ENCODE measurements around the gene FAR1.
"Not testable (repeated sequence)": the region's sequence is repeated elsewhere in the genome, so short reads cannot be mapped to it uniquely, and the experiment has no call there.

FAR1 gene

GRCh38 chr11:13668102-13668956 lies at the start of gene FAR1:
Gene FAR1 (plus strand): TSS chr11:13668668. CDS start chr11:13694766, 26,098 bp downstream.
- DNase-seq, result peak; percentile 98

DNA sequence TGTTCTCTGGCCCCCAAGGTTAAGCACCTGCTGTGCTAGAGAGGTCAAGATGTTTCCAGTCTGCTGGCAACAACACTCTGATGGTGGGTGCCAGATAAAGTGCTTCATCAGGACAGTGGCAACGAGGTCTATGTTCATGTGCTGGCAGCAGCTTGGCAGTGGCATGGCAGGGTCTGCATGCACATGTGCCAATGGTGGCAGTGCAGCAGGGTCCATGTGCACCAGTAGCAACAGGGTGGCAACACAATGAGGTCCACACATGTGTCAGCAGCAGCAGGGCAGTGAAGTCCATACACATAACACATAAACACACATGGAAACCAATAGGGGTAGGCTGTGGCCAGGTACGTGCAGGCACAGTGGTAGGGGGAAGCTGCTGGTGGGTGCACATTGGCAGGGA lies 48.4 kb upstream of the FAR1 start:
- DNase-seq, result no peak

- DNase-seq, result not testable (repeated sequence)
Measured at GRCh38 chr11:13626818-13627217, 41.6 kb upstream of the FAR1 start.

DNA sequence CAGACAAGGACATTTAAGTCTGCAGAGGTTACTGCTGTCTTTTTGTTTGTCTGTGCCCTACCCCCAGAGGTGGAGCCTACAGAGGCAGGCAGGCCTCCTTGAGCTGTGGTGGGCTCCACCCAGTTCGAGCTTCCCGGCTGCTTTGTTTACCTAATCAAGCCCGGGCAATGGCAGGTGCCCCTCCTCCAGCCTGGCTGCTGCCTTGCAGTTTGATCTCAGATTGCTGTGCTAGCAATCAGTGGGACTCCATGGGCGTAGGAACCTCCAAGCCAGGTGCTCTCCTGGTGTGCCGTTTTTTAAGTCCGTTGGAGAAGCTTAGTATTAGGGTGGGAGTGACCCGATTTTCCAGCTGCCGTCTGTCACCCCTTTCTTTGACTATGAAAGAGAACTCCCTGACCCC lies 39.8 kb upstream of the FAR1 start:
- not testable (repeated sequence) for DNase-seq

DNA sequence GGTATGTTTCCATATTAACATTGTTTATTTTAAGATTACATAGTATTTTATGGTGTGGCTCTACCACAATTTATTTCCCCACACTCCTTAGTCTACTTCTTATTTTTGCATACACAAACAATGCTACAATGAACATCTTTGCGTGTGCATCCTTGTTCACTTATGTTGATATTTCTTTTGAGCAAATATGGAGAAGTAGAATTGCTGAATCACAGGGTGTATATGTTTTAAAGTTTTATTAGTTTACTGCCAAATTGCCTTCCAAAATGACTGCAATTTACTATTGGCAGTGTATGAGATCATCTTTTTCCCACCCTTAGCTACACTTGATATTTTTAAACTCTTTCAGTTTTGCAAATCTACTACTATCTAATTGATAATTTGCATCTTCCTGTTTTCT lies 38.7 kb upstream of the FAR1 start:
- no peak for DNase-seq

- DNase-seq, result no peak
Measured at GRCh38 chr11:13635290-13635689, 33.2 kb upstream of the FAR1 start.

DNA sequence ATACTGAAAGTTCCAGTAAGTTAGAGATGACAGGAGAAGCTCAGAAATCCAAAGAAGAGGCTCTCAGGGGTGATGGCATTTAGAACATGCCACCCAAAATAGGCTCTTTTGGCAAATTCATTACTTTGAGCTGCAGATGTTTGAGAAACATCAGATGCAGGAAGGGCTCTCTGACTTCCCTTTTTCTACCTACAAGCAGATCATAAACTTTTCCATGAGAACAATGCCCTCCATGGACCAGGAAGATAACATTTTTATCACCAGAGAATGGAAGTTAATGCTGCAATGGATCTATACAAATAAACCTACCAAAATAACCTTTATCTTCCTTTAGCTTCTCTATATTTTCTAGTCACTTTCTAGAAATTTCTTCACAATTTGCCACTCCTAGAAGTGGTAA lies 32.7 kb upstream of the FAR1 start:
- DNase-seq, result no peak

DNA sequence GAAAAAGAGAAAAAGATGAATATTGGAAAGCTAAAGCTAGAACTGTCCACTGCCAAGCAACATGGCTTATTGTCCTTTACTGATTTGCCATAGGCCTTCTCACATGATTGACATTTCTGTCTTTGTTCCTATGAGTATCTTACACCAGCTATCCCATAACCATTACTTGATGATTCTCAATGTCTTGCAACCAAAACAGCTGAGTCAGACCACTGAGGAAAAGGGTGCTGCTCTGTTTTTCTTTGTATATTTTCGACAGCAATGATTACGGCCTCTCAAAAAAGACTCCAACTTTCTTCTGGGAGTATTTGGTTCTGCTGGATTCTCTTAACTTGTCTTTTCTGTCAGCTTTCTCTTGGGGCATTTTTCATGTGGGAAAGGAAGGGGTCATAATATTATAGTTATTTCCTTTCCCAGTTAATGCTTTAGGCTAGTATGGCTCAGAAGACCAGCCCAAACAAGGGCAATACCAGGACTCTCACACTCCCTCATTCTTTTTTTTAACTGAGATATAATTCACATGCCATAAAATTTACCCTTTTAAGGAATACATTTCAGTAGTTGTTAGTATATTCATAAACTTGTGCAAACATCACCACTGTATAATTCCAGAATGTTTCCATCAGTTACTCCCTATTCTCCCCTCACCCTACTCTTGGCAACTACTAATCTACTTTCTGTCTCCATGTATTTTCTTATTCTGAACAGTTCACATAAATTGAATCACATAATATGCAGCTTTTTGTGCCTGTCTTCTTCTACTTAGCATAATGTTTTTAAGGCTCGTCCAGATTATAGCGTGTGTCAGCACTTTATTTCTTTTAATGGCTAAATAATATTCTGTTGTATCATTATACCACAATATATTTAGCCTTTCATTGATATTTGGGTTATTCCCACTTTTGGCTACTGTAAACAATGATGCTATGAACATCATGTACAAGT lies 31.1 kb upstream of the FAR1 start:
- no peak for DNase-seq

DNA sequence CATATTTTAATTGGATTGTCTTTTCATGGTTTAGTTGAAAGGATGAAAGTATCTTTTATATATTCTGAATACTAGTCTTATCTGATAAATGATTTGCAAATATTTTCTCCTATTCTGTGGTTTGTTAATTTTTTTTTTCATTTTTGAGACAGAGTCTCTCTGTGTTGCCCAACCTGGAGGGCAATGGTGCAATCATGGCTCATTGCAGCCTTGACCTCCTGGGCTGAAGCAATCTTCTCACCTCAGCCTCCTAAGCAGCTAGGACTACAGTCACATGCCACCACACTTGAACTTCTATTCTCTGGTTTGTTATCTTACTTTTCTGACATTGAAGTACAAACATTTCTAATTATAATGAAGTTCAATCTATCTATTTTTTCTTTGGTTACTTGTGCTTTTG lies 30.0 kb upstream of the FAR1 start:
- no peak for DNase-seq

GRCh38 chr11:13644997-13645687 lies 23.3 kb upstream of the FAR1 start:
- DNase-seq, result no peak

- DNase-seq, result no peak
Measured at GRCh38 chr11:13647391-13647790, 21.1 kb upstream of the FAR1 start.

DNA sequence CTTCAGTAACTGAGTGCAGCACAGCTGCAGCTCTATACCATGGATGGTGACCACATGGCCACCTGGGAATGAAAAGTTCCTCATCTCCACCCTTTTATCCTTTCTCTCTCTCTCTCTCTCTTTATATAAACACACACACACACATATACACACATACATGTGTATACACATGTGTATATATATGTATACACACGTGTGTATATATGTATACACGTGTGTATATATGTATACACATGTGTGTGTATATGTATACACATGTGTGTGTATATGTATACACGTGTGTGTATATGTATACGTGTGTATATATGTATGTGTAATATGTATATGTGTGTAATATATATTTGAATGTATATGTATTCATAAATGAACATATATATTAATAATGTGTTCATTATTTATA lies 18.8 kb upstream of the FAR1 start:
- no peak for DNase-seq

GRCh38 chr11:13651515-13651914 lies 17.0 kb upstream of the FAR1 start:
- DNase-seq, result not testable (repeated sequence)

DNA sequence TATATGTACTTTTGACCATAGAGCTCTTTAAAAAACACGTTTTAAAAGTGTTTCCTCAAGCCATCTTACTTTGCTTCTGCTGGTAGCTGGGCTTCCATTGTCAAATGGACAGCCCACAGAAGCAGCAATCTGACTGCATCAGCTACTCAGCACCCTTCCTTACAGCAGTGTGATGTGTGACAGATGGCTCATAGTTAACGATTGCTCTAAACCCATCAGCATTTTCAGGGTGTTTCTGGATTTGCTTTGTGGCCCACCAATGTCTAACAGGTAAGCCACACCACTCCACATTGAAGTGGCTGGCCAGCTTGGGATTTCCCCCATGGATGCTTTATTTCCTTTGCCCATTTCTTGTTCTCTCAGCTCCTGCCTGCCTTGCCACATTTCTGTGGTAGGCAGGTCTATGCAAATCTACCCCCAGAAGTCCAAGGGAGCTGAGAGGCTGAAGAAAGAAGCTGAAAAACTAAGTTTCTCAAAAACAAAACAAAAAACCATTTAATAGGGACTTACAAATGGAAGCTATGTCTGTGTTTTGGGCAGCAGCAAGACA lies 7.3 kb upstream of the FAR1 start:
- DNase-seq, result no peak

GRCh38 chr11:13663631-13664071 lies 4.8 kb upstream of the FAR1 start:
- DNase-seq, result no peak

DNA sequence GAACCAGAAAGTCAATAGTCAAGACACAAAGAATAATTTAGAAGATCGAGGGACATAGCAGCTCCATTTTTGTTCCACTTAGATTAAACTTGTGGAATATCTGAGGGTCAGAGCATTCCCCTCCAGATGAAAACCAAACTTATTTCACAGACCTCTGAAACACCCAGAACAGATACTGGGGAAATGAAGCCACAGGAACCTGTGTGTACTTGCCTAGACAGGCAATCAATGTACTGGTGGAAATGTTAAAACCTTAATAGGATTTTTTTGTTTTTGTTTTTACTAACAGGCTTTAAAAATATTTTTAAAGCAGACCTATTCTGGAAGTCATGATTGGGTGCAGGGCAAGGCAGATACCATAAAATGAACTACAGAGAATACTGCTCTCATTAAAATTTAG lies 4.1 kb upstream of the FAR1 start:
- DNase-seq, result no peak

- DNase-seq, result no peak
Measured at GRCh38 chr11:13666708-13667107, 1.8 kb upstream of the FAR1 start.

DNA sequence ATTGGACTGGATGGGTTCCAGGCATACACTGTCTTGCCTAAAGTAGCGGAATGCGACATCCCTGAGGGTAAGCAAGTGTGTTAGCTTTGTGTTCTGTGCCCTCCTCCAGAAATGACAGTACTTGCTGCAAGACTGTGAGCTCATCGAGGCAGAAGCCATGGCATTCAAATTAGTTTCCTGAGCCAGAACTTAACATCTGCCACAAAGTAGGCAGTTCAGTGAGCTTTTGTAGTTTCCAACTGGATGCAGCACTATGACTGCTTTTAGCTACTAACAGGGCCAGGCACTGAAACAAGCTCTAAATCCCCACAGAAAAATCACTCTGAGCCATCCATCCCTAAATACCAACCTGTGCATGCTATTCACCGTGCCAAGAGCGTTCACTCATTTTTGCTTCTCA lies 1.2 kb upstream of the FAR1 start:
- DNase-seq, result no peak

DNA sequence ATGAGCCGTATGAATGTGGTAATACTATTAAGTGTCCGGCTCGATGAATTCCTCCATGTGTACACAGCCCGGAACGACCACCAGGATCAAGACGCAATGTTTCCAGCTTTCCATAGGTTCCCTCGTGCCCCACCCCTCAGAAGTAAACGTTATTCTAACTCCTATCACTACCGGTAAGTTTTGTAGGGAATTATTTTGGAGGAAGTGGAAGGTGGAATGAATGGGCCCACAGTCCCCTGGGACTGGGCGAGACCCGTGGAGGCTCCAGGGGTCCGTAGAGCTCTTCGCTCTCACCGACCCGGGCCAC lies 720 bp upstream of the FAR1 start:
- no peak for DNase-seq

DNA sequence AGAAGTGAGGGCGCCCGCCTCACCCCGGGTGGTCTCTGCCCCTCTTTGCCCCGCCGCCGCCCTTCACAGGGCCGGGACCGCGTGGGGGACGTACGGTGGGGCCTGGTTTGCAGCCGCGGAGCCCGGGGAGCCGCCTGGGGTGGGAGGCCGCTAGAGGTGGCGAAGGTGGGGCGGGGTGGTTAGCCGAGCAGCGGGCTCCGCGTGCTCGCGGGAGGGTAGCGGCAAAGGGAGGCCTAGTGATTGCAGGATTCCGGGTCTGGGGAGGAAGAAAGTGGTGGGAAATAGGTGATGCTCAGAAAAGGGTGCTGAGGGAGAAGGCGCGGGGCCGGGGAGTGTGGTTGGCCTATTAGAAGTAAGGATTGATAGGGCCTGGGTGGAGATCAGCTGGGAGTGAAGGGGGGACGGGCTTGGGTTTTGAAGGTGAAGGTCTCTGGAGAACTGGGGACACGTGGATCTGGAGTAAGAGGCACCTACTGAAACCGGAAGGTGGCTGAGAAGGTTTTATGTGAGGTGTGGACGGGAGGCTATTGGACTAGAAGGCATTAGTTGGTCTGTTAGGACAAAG lies 571 bp downstream of the FAR1 start:
- peak; percentile 36 for DNase-seq

DNA sequence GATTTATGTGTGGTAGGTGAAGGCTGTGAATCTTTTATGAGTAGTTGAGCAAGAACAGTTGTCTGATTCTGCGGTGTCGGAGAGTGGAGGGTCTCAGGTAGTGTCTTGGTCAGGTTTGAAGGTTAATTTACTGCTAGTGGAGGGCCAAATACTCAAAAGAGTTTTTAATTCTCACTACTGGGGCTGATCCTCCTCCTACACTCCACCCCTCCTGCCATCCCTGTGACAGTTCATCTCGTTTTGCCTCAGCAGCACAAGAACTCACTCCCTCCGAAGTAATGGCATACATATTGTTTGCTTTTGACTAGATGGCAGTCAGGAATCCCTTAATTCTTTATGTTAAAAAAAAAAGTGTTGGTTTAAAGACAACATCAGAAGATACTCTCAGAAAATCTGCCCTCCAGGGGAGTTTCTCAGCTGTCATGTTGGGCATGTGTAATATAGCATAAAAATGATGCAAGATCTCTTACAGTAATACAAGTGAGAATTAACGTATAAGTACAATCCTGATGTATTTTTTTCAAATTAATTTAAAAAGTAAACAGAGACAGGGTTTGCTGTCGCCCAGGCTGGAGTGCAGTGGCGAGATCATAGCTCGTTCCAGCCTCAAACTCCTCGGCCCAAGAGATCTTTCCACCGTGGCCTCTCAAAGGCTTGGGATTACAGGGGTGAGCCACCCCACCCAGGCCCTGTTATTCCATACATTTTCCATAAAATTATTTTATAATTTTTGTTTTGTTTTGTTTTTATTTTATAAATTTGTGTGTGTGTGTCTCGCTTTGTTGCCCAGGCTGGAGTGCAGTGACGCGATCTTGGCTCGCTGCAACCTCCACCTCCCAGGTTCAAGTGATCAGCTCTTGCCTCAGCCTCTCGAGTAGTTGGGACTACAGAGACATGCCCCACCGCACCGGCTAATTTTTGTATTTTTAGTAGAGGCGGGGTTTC lies 1.3 kb downstream of the FAR1 start:
- DNase-seq, result no peak

Measured in NCI-H1105 (cell line).